K562 (cell line): ENCODE data around the gene DOCK3.
A peak's percentile ranks its signal among the peaks of the same experiment; 100 is the strongest.

Experiments used
- ATF3 ChIP-seq, 2 experiments: fragments of 450-650 bp in 1 of 2; sonication (generic) in 1 of 2; formaldehyde crosslinking in 1 of 2; IDR thresholded peaks in 1 of 2; conservative IDR thresholded peaks in 1 of 2; 2 replicates each; pipeline versions ENCODE4 v1.6.1 to v1.8.1; 2016 to 2023; ENCODE audit warnings: mild to moderate bottlenecking in 2 of 2, moderate library complexity in 2 of 2, inconsistent platforms in 1 of 2, missing genetic modification reagents in 1 of 2
- CGGBP1 ChIP-seq: fragments of 250-450 bp; sonication (Bioruptor Pico); IDR thresholded peaks from 2 replicates; pipeline ENCODE4 v1.9.0; 2021; ENCODE audit warnings: mild to moderate bottlenecking
- CREB1 ChIP-seq, 2 experiments: sonication (generic) in 1 of 2; formaldehyde crosslinking in 1 of 2; IDR thresholded peaks; 2 replicates each; pipeline versions ENCODE4 v1.6.1 to v1.8.0; 2012 to 2022; ENCODE audit warnings: inconsistent platforms in 1 of 2, mild to moderate bottlenecking in 1 of 2, missing genetic modification reagents in 1 of 2, moderate library complexity in 1 of 2
- CTCF ChIP-seq, 3 experiments: IDR thresholded peaks in 2 of 3; conservative IDR thresholded peaks in 1 of 3; 2 replicates each; pipeline ENCODE4 v1.5.1; 2011 to 2012; ENCODE audit warnings: low read length in 3 of 3, mild to moderate bottlenecking in 3 of 3, control low read depth in 2 of 3, improper control_type of control experiment in 1 of 3, inconsistent platforms in 1 of 3, low read depth in 1 of 3, mixed read lengths in 1 of 3, moderate library complexity in 1 of 3; ENCODE audit not compliant: insufficient read depth in 2 of 3
- E2F3 ChIP-seq: fragments of 250-450 bp; sonication (Bioruptor Pico); IDR thresholded peaks from 2 replicates; pipeline ENCODE4 v1.4.0; 2020; ENCODE audit warnings: mild to moderate bottlenecking
- ETV6 ChIP-seq, 3 experiments: fragments of 150-350 bp in 1 of 3; sonication (generic) in 1 of 3; formaldehyde crosslinking in 1 of 3; IDR thresholded peaks; 2 replicates each; pipeline versions ENCODE4 v1.6.1 to v1.8.0; 2014 to 2022; ENCODE audit warnings: borderline replicate concordance in 2 of 3, low read depth in 2 of 3, antibody characterized with exemption in 1 of 3, low read length in 1 of 3, mild to moderate bottlenecking in 1 of 3, missing genetic modification reagents in 1 of 3
- FOS ChIP-seq: IDR thresholded peaks from 3 replicates; pipeline ENCODE4 v1.6.1; 2011; ENCODE audit not compliant: insufficient read length; ENCODE audit errors: extremely low read depth
- HDAC8 ChIP-seq: fragments of 450-650 bp; IDR thresholded peaks from 2 replicates; pipeline ENCODE4 v1.6.1; 2016; ENCODE audit warnings: mild to moderate bottlenecking, missing genetic modification characterization, moderate library complexity, missing compliant biosample characterization
- POLR2A ChIP-seq: fragments of 450-650 bp; conservative IDR thresholded peaks from 2 replicates; pipeline ENCODE4 v1.6.1; 2016
- ZBTB12 ChIP-seq: fragments of 250-450 bp; sonication (Bioruptor Pico); IDR thresholded peaks from 2 replicates; pipeline ENCODE4 v1.4.0; 2020
- ZNF436 ChIP-seq: fragments of 250-450, 450-650 bp; sonication (Bioruptor Pico); formaldehyde crosslinking; IDR thresholded peaks from 2 replicates; pipeline ENCODE4 v1.7.0; 2020; ENCODE audit warnings: mild to moderate bottlenecking

GRCh38 chr3:51391075-51391565, 716.4 kb downstream of the DOCK3 start, which contains the start of gene RBM15B:
- TF ChIP-seq ETV6 (IDR thresholded peaks at IDR 0.05; ENCODE audit: borderline replicate concordance in 1 of 2, low read depth in 2 of 2, low read length in 1 of 2) = no peak
- TF ChIP-seq ETV6 (CRISPR knock-in tag; IDR thresholded peaks at IDR 0.05; ENCODE audit: borderline replicate concordance) = no peak
- no peak for TF ChIP-seq ATF3 (IDR thresholded peaks at IDR 0.05)
- TF ChIP-seq ATF3 (CRISPR knock-in tag; conservative IDR thresholded peaks at IDR 0.05) = no peak
- no peak for TF ChIP-seq HDAC8 (tag)
- no peak for TF ChIP-seq ZNF436 (CRISPR knock-in tag)
- TF ChIP-seq CGGBP1 (CRISPR knock-in tag) = no peak
- TF ChIP-seq E2F3 (CRISPR knock-in tag) = no peak
- TF ChIP-seq CTCF (IDR thresholded peaks at IDR 0.05 in 2 of 3, conservative IDR thresholded peaks at IDR 0.05 in 1 of 3; ENCODE audit: insufficient read depth in 2 of 3, low read depth in 1 of 3, low read length in 3 of 3) = peak in 2 of 3 experiments; percentile 75 to 86; a peak in 5 of 6 replicates
- peak; percentile 88 for TF ChIP-seq ZBTB12 (CRISPR knock-in tag)
- TF ChIP-seq POLR2A = no peak
- no peak for TF ChIP-seq FOS
- TF ChIP-seq CREB1 (IDR thresholded peaks at IDR 0.05) = peak; percentile 97
- TF ChIP-seq CREB1 (CRISPR knock-in tag; IDR thresholded peaks at IDR 0.05) = peak; percentile 97
